HCT116 (cell line): ENCODE measurements around the gene CIB4. TPM values are rescaled to one million over a fixed set of nuclear protein-coding genes. Genes with fewer than 3 reads are reported as not detected.

Source experiments
- ATAC-seq: fragments of 200-7000 bp; cut with Tn5 transposase; 2 replicates; pipeline ENCODE4 v1.9.1; 2020; ENCODE audit warnings: mild to moderate bottlenecking, moderate library complexity
- BruUV-seq: library from RNA; stranded (reverse); fragments of 400-500 nt; replicated peaks from 2 replicates; lab custom pipeline; 2021; lab: Mats Ljungman, UMichigan
- CTCF ChIA-PET: fragments of 300-600 bp; sonication (Branson Sonifier 250); formaldehyde crosslinking; loops from one replicate; lab custom pipeline; 2021; ENCODE audit warnings: antibody characterized with exemption; lab: Charles Lee
- POLR2A ChIA-PET: fragments of 300-600, 350-600 bp; sonication (Branson Sonifier 250); formaldehyde crosslinking; loops from one replicate; lab custom pipeline; 2021; ENCODE audit warnings: antibody characterized with exemption; lab: Charles Lee
- RAD21 ChIA-PET, 2 experiments: fragments of 300-600 bp; sonication (Branson Sonifier 250); formaldehyde crosslinking; loops; one replicate each; lab custom pipeline; 2023; ENCODE audit warnings: low total read pairs in 2 of 2; ENCODE audit not compliant: uncharacterized antibody in 2 of 2, unreplicated experiment in 2 of 2, low non-redundant PET in 1 of 2; lab: Charles Lee
- DNase-seq: peaks from one replicate; pipeline ENCODE4 v3.0.0-alpha.2; 2010; ENCODE audit warnings: low read depth, low spot score
- H2AFZ ChIP-seq: fragments of 200-600 bp; shearing (Covaris generic), sonication (generic); 2 replicates; pipeline ENCODE4 v1.6.1; 2017; ENCODE audit warnings: low read depth, mixed run types, mixed read lengths, antibody characterized with exemption, low read length; ENCODE audit not compliant: poor library complexity, severe bottlenecking
- H3K27ac ChIP-seq: 2 replicates; pipeline ENCODE4 v1.5.1; 2012; ENCODE audit warnings: low read depth, low read length
- H3K27me3 ChIP-seq: fragments of 200-600 bp; sonication (generic); 2 replicates; pipeline ENCODE4 v1.6.1; 2016; ENCODE audit warnings: mixed run types, low read length, mixed read lengths; ENCODE audit not compliant: insufficient read depth
- H3K36me3 ChIP-seq, 2 experiments: fragments of 200-500 bp in 1 of 2; fragments of 200-600 bp in 1 of 2; sonication (Bioruptor generic) in 1 of 2; sonication (generic) in 1 of 2; 2 replicates each; pipeline versions ENCODE4 v1.5.1 to v1.6.1; 2014 to 2016; ENCODE audit warnings: low read length in 2 of 2, inconsistent platforms in 1 of 2, mixed read lengths in 1 of 2, mixed run types in 1 of 2; ENCODE audit not compliant: insufficient read depth in 2 of 2, control insufficient read depth in 1 of 2
- H3K4me1 ChIP-seq, 2 experiments: fragments of 200-600 bp in 1 of 2; sonication (generic) in 1 of 2; 2 replicates each; pipeline versions ENCODE4 v1.5.1 to v1.6.1; 2012 to 2017; ENCODE audit warnings: low read length in 2 of 2, inconsistent platforms in 1 of 2, mild to moderate bottlenecking in 1 of 2, mixed read lengths in 1 of 2, mixed run types in 1 of 2, moderate library complexity in 1 of 2; ENCODE audit not compliant: insufficient read depth in 2 of 2, control insufficient read depth in 1 of 2
- H3K4me2 ChIP-seq: fragments of 200-600 bp; sonication (generic); 2 replicates; pipeline ENCODE4 v1.6.1; 2017; ENCODE audit warnings: mixed run types, low read length, mixed read lengths
- H3K4me3 ChIP-seq, 2 experiments: fragments of 200-600 bp in 1 of 2; sonication (generic) in 1 of 2; replicated peaks in 1 of 2; 2 replicates each; pipeline ENCODE4 v1.5.1; 2011 to 2016; ENCODE audit warnings: low read length in 2 of 2, control low read depth in 1 of 2, low read depth in 1 of 2, mild to moderate bottlenecking in 1 of 2, mixed read lengths in 1 of 2, mixed run types in 1 of 2
- H3K79me2 ChIP-seq: fragments of 200-600 bp; sonication (generic); 2 replicates; pipeline ENCODE4 v1.6.1; 2017; ENCODE audit warnings: mild to moderate bottlenecking, mixed run types, low read length, moderate library complexity, mixed read lengths; ENCODE audit not compliant: insufficient read depth
- H3K9ac ChIP-seq: fragments of 200-600 bp; sonication (generic); 2 replicates; pipeline ENCODE4 v1.6.1; 2016; ENCODE audit warnings: low read length, mixed read lengths
- H3K9me2 ChIP-seq: fragments of 200-600 bp; sonication (generic), shearing (Covaris generic); 2 replicates; pipeline ENCODE4 v1.6.1; 2017; ENCODE audit warnings: mixed run types, mild to moderate bottlenecking, moderate library complexity; ENCODE audit not compliant: insufficient read depth
- H3K9me3 ChIP-seq, 2 experiments: fragments of 200-500 bp in 1 of 2; fragments of 200-600 bp in 1 of 2; sonication (Bioruptor generic) in 1 of 2; sonication (generic) in 1 of 2; 2 replicates each; pipeline ENCODE4 v1.6.1; 2014 to 2017; ENCODE audit warnings: low read length in 2 of 2, mixed read lengths in 2 of 2, inconsistent platforms in 1 of 2, low read depth in 1 of 2, mild to moderate bottlenecking in 1 of 2, mixed run types in 1 of 2, moderate library complexity in 1 of 2; ENCODE audit not compliant: control insufficient read depth in 1 of 2, insufficient read depth in 1 of 2
- H4K20me1 ChIP-seq: fragments of 200-600 bp; sonication (generic), shearing (Covaris generic); 2 replicates; pipeline ENCODE4 v1.6.1; 2017; ENCODE audit warnings: mixed run types, mild to moderate bottlenecking, moderate library complexity; ENCODE audit not compliant: insufficient read depth
- CBX3 ChIP-seq: IDR thresholded peaks from 2 replicates; pipeline ENCODE4 v1.6.1; 2012; ENCODE audit warnings: low read depth
- EZH2phosphoT487 ChIP-seq: fragments of 200-600 bp; IDR thresholded peaks from 2 replicates; pipeline ENCODE4 v1.6.1; 2018; ENCODE audit warnings: antibody characterized with exemption, borderline replicate concordance
- FOSL1 ChIP-seq: IDR thresholded peaks from 2 replicates; pipeline ENCODE4 v1.6.1; 2012; ENCODE audit warnings: low read depth
- JUND ChIP-seq: IDR thresholded peaks from 2 replicates; pipeline ENCODE4 v1.6.1; 2012
- POLR2A ChIP-seq: IDR thresholded peaks from 2 replicates; pipeline ENCODE4 v1.7.0; 2011; ENCODE audit warnings: borderline replicate concordance; ENCODE audit not compliant: insufficient read depth, insufficient read length; ENCODE audit errors: extremely low read depth
- SIN3A ChIP-seq: IDR thresholded peaks from 2 replicates; pipeline ENCODE4 v1.6.1; 2012; ENCODE audit warnings: low read depth
- TCF7L2 ChIP-seq: IDR thresholded peaks from 2 replicates; pipeline ENCODE4 v1.7.0; 2011; ENCODE audit warnings: borderline replicate concordance, inconsistent platforms; ENCODE audit not compliant: insufficient read depth, insufficient read length; ENCODE audit errors: extremely low read depth
- ZNF274 ChIP-seq: fragments of 200-500 bp; sonication (Bioruptor generic); IDR thresholded peaks from 2 replicates; pipeline ENCODE4 v1.6.1; 2014; ENCODE audit warnings: mild to moderate bottlenecking, low read depth, low read length, inconsistent platforms
- intact Hi-C: fragments of 100-400 bp; cut with micrococcal nuclease; formaldehyde crosslinking; loops from 2 replicates; pipeline ENCODE4 v1.10.0; 2022
- total RNA-seq: library from RNA; stranded (reverse); gene quantifications from one replicate; pipeline ENCODE4 v1.2.1, GENCODE V29; 2021; ENCODE audit not compliant: unreplicated experiment
- TF ChIP-seq, protein P1 (sequence below): IDR thresholded peaks from 2 replicates; pipeline ENCODE4 v1.6.1; 2012
- TF ChIP-seq, protein P2 (sequence below), 3 experiments: fragments of 200-600 bp in 1 of 3; sonication (generic) in 1 of 3; IDR thresholded peaks in 2 of 3; conservative IDR thresholded peaks in 1 of 3; 2 replicates each; pipeline ENCODE4 v1.5.1; 2012 to 2017; ENCODE audit warnings: low read depth in 2 of 3, low read length in 2 of 3, antibody characterized with exemption in 1 of 3, borderline replicate concordance in 1 of 3, control low read depth in 1 of 3, mild to moderate bottlenecking in 1 of 3, mixed read lengths in 1 of 3, mixed run types in 1 of 3, moderate library complexity in 1 of 3; ENCODE audit not compliant: insufficient read depth in 1 of 3
- TF ChIP-seq, protein P3 (sequence below): IDR thresholded peaks from 2 replicates; pipeline ENCODE4 v1.6.1; 2012
- TF ChIP-seq, protein P4 (sequence below): IDR thresholded peaks from 2 replicates; pipeline ENCODE4 v1.6.1; 2012; ENCODE audit warnings: low read depth

The CIB4 gene
- total RNA-seq, 1 experiment from 2014 or later, result not detected

DNA sequence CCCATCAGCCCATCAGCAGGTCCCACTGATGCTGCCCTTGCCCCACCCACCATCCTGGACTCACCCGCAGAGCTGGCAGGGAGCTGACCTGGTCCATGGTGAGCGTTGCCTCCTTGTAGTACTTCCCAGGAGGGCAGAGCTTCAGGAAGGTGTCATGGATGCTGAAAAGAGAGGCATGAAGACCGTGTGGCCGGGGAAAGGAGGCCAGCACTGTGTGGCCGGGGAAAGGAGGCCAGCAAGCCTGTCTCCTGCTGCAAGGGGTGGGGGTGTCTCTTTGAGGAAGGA, 11.9 kb downstream of the CIB4 start:
- Histone ChIP-seq H3K4me2 (no peak overlapping the region), H3K9me2 (no peaks in the 10 kb centered on the region), H3K36me3 (no peaks in the 10 kb centered on the region), H3K27ac (no peak overlapping the region), H3K4me1 (peaks cover 0 to 6% of the 10 kb centered on the region in 2 experiments; a peak in 1 of 4 replicates), H3K9ac (no peak overlapping the region), H3K9me3 (no peaks in the 10 kb centered on the region), H3K79me2 (no peaks in the 10 kb centered on the region), H2AFZ (no peak overlapping the region), H3K4me3 (no peak overlapping the region), H3K27me3 (no peaks in the 10 kb centered on the region), H4K20me1 (no peaks in the 10 kb centered on the region)
- no peak for TF ChIP-seq SIN3A
- no peak for TF ChIP-seq FOSL1
- TF ChIP-seq EZH2phosphoT487, result no peak
- TF ChIP-seq, protein P1, sequence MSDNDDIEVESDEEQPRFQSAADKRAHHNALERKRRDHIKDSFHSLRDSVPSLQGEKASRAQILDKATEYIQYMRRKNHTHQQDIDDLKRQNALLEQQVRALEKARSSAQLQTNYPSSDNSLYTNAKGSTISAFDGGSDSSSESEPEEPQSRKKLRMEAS, result no peak
- TF ChIP-seq, protein P2, sequence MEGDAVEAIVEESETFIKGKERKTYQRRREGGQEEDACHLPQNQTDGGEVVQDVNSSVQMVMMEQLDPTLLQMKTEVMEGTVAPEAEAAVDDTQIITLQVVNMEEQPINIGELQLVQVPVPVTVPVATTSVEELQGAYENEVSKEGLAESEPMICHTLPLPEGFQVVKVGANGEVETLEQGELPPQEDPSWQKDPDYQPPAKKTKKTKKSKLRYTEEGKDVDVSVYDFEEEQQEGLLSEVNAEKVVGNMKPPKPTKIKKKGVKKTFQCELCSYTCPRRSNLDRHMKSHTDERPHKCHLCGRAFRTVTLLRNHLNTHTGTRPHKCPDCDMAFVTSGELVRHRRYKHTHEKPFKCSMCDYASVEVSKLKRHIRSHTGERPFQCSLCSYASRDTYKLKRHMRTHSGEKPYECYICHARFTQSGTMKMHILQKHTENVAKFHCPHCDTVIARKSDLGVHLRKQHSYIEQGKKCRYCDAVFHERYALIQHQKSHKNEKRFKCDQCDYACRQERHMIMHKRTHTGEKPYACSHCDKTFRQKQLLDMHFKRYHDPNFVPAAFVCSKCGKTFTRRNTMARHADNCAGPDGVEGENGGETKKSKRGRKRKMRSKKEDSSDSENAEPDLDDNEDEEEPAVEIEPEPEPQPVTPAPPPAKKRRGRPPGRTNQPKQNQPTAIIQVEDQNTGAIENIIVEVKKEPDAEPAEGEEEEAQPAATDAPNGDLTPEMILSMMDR (IDR thresholded peaks at IDR 0.05 in 2 of 3, conservative IDR thresholded peaks at IDR 0.05 in 1 of 3; ENCODE audit: borderline replicate concordance in 1 of 3, insufficient read depth in 1 of 3, low read depth in 2 of 3, low read length in 2 of 3), result no peak
- TF ChIP-seq ZNF274, result no peak
- no peak for TF ChIP-seq TCF7L2
- TF ChIP-seq, protein P3, sequence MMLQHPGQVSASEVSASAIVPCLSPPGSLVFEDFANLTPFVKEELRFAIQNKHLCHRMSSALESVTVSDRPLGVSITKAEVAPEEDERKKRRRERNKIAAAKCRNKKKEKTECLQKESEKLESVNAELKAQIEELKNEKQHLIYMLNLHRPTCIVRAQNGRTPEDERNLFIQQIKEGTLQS, result no peak
- TF ChIP-seq POLR2A, result no peak
- no peak for TF ChIP-seq JUND
- no peak for TF ChIP-seq CBX3
- TF ChIP-seq, protein P4, sequence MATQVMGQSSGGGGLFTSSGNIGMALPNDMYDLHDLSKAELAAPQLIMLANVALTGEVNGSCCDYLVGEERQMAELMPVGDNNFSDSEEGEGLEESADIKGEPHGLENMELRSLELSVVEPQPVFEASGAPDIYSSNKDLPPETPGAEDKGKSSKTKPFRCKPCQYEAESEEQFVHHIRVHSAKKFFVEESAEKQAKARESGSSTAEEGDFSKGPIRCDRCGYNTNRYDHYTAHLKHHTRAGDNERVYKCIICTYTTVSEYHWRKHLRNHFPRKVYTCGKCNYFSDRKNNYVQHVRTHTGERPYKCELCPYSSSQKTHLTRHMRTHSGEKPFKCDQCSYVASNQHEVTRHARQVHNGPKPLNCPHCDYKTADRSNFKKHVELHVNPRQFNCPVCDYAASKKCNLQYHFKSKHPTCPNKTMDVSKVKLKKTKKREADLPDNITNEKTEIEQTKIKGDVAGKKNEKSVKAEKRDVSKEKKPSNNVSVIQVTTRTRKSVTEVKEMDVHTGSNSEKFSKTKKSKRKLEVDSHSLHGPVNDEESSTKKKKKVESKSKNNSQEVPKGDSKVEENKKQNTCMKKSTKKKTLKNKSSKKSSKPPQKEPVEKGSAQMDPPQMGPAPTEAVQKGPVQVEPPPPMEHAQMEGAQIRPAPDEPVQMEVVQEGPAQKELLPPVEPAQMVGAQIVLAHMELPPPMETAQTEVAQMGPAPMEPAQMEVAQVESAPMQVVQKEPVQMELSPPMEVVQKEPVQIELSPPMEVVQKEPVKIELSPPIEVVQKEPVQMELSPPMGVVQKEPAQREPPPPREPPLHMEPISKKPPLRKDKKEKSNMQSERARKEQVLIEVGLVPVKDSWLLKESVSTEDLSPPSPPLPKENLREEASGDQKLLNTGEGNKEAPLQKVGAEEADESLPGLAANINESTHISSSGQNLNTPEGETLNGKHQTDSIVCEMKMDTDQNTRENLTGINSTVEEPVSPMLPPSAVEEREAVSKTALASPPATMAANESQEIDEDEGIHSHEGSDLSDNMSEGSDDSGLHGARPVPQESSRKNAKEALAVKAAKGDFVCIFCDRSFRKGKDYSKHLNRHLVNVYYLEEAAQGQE, result no peak
- ChIA-PET POLR2A (no interaction called here), CTCF (no interaction called here), RAD21 (no interaction called here)
- DNase-seq (no peak), ATAC-seq (no peak)
- no TSS peak for BruUV-seq
- intact Hi-C loops, result no loop called here
